GM19328 (cell line): ENCODE data around the gene UBAP2.

Experiments
- ATAC-seq: cut with Tn5 transposase; IDR thresholded peaks from one replicate; pipeline ENCODE4 v1.9.1; 2021; ENCODE audit warnings: mild to moderate bottlenecking, moderate library complexity; ENCODE audit not compliant: unreplicated experiment

UBAP2 gene

DNA sequence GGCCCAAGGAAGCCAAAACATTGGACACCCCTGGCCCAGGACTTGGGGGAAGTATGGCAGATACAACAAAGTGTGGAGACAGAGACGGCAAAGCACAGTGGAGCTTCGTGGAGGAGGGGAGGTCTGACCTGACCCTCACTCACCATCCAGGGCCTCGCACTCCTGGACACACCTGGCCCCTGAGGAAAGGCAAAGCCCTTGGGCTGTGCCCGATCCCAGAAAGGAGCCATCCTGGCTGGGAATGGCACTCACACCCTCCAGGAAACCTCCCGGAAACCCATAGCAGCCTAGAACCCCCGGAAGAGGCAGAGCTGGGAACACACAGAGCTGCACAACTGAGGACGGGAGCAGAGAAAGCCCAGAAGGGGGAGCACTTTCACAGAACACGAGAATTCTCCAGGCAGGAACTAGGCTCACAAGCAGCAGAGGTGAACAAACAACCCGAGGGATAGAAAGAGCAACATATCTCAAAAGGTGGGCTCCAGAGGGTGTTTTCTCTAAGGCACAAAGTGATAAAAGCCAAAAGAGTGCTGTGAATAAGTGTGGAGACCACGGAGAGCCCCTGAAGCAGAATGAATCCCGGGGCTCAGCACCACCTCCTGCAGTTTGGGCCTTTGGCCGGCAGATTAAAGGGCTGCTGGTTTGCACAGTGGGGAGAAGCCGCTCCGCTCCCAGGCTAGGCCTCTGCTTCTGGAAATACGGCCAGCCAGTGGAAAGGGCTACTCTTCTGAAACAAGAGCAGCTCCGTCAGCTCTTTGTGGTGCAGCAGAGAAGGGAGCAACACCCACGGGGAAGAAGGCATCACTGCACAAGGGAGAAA, 123.5 kb downstream of the UBAP2 start:
- ATAC-seq, result no peak

GRCh38 chr9:33923998-33924701, 124.5 kb downstream of the UBAP2 start:
- no peak for ATAC-seq

DNA sequence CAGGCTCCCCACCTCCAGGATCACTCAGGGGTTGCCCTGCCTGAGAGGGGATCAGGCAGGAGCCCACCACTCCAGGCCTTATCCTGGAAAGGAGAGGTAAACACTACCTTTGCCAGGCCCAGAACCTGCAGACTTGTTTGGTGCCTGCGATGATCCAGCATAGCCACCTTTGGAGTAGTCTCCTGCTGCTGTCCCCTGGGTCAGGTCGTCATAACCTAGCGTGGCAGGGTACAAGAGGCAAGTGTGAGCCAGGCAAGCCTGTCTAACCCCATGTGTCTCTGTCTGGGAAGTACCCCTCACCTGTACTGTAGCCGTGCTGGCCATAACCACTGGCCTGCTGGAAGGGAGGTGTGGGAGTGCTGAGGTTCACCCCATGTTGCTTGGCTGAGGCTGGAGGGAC, 125.6 kb downstream of the UBAP2 start:
- ATAC-seq, result no peak

DNA sequence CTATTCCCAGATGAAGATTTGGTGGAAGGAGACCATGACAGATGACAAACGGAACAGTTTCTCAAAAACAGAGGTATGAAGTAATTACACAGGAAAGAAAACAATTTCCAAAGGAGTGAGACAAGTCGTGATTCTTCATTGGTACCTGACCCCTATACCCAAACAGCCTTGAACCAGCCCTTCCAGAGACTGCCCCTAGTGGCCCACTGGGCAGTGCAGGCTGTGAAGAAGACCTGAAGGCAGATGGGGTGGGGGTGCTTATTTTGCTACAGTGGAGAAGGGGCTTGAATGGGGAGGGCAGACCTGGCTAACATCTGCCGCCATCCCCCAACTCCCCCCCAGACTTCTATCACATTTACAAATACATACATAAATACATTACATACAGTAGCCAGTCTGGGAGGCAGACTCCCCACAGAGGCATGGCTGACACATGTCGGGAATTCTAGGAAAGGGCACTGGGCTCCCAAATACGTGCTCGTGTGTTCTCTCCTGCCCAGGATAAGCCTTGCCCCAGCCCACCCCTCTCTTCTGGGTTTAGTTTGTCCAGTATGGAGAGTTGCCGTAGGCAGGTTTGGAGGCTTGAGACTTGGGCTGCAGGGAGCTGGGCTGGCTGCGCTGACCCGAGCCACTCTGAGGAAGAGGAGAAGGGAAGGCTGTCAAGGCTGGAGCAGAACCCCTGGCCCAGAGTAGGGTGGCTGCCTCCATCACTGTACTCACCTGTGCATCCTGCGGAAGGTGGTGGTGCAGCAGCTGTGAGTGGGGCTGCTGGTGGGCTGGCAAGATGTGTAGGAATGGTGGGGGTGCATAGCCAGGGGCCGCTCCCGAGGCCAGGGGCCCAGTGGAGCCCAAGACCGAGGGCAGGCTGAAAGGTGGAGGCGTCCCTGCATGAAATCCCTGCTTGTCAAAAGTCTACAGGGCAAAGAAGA, 126.5 kb downstream of the UBAP2 start:
- no peak for ATAC-seq

GRCh38 chr9:33919276-33919897, 129.3 kb downstream of the UBAP2 start:
- ATAC-seq, result no peak

DNA sequence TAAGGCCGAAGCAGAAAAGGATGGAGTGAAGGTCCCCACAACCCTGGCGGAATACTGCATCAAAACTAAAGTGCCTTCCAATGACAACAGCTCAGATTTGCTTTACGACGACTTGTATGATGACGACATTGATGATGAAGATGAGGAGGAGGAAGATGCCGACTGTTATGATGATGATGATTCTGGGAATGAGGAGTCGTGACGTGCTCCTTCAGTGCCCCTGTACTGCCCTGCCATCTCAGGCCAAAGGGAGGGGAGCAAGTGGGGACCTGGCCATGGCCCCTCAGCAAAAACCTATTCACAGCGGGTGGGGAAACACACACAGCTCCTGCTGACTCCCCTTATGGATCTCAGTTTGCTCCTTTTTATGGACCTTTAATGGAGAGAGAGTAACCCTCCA, 131.7 kb downstream of the UBAP2 start:
- ATAC-seq, result no peak

GRCh38 chr9:33914887-33915628, 133.6 kb downstream of the UBAP2 start:
- no peak for ATAC-seq

DNA sequence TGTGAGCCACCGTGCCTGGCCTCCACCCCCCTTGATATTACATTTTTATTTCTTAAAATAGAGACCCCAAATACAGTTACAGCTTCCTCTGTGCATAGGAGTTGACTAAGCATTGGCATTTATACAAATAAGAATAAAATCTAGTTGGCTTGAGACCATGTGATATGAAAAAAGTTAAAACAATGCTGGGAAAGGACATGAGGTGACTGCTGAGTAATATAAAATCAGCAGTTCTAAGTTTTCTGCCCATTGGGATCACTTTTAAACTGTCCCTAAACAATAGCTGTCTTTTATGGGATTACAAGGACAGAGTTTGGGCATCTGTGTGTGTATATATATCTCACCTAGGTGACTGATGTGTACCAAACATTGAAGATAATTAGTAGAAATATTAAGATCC, 135.1 kb downstream of the UBAP2 start:
- ATAC-seq, result no peak

DNA sequence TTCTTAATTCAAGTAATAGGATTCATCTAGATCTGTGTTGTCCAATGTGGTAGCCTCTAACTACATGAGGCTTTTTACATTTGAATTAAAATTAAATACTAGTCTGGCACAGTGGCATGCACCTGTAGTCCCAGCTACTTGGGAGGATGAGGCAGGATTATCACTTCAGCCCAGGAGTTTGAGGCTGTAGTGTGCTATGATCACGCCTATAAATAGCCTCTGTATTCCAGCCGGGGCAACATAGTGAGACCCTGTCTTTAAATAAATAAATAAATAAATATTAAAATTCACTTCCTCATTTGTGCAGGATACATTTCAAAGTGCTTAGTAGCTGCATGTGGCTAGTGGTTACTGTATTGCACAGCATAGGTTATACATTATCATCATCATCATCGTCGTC, 139.9 kb downstream of the UBAP2 start:
- no peak for ATAC-seq

- ATAC-seq, result no peak
Measured at GRCh38 chr9:33908114-33908513, 140.6 kb downstream of the UBAP2 start.

GRCh38 chr9:33907347-33907746, 141.3 kb downstream of the UBAP2 start:
- no peak for ATAC-seq

- no peak for ATAC-seq
Measured at GRCh38 chr9:33906769-33907168, 141.9 kb downstream of the UBAP2 start.

GRCh38 chr9:33905137-33905536, 143.6 kb downstream of the UBAP2 start:
- no peak for ATAC-seq

DNA sequence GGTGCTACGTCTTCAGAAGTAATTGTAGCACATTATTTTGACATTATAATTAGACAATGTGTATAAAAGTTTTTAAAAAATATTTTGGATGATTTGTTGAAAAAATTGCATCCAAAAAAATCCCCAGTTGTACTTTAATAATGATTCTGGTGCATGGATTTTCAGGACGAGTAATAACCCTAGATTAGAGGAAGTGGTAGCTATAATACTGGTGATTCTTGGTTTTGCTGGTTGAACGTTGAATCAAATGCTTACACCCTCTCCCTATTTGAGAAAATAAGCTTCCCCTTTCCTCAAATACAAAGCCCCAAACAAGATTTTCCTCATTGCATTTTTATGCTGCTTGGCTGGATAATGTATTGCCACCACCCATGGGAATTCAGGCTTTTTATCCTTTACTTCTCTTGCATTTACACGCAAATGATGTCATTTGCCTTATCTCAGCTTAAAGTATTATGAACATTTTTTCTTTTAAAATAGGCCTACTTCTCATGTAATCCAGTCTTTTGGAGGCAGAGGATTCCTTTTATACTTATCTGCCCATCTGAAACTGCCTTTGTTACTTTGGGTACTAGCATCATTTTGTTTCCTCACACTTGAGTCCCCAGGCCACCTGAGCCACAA, 145.4 kb downstream of the UBAP2 start:
- no peak for ATAC-seq

GRCh38 chr9:33894316-33894715, 154.4 kb downstream of the UBAP2 start:
- ATAC-seq, result no peak

- ATAC-seq, result no peak
Measured at GRCh38 chr9:33893861-33894260, 154.8 kb downstream of the UBAP2 start.

GRCh38 chr9:33885948-33886347, 162.7 kb downstream of the UBAP2 start:
- no peak for ATAC-seq

DNA sequence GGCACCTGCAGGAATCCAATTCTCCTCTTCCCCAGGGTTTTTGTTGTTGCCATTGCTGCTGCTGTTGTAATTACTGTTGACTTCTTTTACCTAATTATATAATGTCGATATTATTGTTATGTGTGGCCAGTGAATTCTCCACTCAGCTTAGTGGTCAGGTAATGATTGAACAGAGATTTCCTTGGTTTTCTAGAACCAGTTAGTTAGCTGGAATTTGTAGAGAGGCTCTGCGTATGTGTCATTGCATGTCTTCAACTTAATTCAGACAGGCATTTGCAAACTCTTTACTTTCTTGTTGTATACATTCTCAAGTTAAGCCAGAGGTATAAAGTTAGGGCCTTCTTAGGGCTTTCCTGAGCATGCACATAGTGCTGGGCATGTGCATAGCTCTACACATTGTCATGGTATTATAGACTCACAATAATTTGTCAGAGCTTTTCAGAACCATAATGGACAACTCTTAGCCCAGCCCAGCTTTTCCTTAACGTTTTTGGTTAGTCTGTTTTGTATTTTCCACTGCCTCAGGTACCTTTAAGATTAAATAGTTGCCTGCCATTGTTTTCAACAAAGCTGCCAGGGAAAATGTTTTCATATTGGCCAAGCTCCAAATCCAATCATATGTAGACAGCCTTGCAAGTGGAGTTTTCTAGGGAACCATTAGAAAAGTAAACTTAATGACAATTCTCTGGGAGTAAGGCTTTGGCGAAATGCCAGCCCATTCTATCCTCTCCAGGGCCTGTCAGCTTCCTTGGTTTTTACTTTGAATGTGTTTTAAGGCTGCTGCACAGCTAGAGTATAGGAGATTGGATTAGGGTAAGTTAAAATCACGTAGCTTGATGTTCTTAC, 163.6 kb downstream of the UBAP2 start:
- no peak for ATAC-seq

DNA sequence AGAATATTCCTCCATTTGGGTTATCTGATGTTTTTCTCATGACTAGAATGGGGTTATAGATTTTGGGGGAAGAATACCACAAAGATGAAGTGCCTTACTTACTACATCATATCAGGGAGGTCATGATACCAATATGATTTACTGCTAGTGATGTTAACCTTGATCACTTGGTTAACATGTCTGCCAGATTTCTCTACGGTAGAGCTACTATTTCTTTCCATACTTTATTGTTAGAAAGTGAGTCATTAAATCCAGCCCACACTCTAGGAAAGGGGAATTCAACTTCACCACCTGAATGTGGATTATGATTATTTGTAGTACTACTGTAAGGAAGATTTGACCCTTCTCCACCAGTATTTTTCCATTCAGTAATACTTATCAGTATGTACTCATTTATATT, 167.1 kb downstream of the UBAP2 start:
- ATAC-seq, result no peak
